CD4-positive, alpha-beta T cell treated with Interleukin-4 for 1 hour (primary cell): ENCODE data around the gene ZNF207.
"Not testable (repeated sequence)": the region's sequence is repeated elsewhere in the genome, so short reads cannot be mapped to it uniquely, and the experiment has no call there.

Experiments used
- DNase-seq, 2 donors: peaks; one replicate each; pipeline ENCODE4 v3.0.0-alpha.2; 2020 to 2022

Gene ZNF207

DNA sequence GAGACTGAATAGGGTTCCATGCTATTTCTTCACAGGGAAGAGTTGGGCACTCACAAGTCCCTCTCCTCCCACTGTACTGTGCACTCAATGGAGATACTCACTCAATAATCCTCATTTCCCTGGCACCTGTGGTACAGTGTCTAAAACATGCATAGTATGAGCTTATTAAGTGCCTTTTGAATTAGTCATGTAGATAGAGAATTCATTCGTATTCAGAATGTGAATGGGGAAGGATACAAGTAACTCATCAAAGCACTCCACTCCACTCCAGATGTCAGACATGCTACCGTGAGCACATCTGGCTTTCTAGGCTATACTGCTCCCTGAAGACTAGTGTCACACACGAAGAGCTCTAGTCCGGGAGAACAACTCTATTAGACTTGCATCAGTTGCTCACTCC is 14.3 kb upstream of the ZNF207 start:
- no peak for DNase-seq

DNA sequence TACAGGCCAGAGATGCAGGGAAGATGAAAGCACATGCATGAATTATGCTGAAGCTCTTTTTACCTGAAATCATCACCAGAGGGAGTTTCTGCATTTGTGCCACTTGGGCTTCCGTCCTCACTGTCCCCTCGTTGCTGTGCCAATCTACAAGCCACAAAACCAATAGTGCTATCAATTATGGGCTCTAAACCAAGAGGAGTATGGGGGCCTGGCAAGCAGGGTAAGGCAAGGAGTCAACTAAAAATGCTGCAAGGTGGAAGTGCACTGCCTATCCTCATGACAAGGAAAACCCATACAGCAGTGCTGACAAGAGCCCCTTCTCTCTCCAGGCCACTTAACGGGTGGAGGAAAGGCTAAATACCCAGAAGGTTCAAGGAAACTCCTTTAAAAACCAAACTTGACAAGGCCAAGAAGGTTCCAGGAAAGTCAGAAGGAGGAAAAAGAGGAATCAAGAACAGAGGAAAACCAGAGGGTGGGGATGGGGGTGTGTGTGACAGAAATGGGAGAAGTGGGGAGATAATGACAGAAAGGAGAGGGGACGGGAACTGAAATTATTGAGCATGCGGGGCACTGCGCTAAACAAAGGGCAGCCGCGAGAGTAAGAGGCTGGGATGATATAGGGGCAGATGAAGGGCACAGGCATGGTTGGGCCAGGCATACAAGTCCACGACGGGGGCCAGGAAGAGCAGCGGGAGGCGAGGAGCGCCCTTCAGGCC is 8.7 kb upstream of the ZNF207 start:
- DNase-seq: peak; percentile 53 to 78

DNA sequence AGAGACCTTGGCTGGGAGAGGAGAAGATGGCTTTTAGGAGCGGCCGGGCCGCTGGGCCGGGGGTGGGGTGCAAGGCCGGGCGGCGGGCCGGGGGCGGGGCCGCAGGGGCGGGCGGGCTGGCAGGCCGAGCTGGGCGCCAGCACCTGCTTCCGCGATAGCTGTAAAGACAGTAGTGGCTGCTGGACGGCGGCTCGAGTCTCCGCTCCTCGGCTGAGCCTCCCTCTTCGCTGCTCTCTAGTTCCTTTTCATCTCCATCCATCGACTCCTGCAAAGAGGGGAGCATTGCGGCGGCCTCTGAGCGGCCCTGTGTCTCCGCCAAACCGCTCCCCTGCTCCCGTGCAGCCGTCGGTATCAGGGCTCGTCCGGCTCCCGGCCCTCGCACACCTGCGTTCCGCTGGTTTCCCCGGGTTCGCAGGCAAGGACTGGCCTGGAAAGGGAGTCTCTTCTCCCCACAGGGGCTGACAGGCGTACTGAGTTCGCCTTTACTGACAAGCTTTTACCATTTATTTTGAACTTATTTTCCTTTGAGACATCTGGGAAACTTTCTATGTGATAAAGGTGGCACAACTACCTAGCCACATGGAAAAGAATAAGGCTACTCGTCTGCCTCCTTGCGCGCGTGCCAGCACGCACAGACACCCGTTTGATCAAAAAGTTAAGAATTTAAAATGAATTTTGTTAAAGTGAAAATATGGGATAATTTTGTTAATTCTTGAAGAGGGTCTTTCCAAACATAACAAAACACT is 7.9 kb upstream of the ZNF207 start, which contains the start of gene C17orf75:
Gene C17orf75 (minus strand): TSS at position 317 of the 746 bp plus-strand sequence. CDS start 34 bp downstream, at position 283.
- peak; percentile 71 to 81 for DNase-seq

DNA sequence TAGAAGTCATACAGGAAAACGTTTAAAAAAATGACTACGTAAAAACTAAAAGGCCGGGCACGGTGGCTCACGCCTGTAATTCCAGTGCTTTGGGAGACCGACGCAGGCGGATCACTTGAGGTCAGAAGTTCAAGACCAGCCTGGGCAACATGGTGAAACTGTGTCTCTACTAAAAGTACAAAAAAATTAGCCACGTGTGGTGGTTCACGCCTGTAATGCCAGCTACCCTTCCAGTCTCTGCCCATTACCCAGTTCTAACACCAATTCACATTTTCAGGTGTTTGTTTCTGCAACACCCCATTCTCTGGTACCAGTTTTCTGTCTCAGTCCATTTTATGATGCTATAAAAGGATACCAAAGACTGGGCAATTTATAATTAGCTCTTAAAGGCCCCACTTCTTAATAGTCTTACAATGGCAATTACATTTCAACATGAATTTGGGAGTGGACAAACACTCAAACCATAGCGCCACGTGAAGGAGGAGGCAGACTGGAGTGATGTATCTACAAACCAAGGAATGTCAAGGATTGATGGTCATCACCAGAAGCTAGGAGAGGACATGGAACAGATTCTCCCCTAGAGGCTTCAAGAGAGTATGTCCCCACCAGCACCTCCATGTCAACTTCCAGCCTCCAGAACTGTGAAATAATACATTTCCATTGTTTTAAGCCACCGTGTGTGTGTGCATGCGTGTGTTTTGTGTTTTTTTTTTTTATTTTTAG is 7.2 kb upstream of the ZNF207 start:
- no peak for DNase-seq

DNA sequence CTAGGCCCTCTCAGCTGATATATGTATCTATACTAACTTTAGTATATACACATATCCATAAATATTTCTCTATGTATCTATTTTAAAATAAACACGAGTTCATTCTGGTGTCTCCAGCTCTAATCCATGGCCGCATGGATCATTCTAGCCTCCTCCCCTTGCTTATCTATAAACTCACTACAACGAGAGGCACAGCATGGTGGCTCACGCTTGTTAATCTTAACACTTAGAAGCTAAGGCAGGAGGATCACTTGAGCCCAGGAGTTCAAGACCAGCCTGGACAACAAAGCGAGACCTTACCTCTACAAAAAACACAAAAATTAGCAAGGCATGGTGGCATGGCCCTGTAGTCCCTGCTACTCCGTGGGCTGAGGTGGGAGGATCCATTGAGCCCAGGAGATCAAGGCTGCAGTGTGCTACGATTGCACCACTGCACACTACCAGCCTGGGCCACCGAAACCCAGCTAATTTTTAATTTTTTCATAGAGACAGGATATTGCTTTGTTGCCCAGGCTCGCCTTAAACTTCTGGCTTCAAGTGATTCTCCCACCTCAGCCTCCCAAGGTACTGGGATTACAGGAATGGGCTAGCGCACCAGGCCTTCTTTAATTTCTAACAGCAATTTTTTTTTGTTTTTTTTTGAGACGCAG is 3.9 kb upstream of the ZNF207 start:
- DNase-seq: no peak

DNA sequence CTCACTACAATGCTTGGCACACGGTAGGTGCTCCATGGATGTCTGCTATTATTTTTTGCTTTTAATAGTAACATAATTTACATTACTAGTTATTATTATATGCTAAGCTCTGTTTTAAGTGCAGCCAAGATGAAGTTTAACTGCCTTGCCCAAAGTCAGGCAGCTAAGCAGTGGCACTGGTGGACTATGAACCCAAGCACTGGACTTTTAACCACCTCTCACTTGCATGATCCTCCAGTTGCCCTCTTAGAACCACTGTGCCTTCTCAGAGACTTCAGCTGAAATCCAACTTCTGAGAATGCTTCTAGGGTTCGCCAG is 1.5 kb upstream of the ZNF207 start:
- no peak for DNase-seq

DNA sequence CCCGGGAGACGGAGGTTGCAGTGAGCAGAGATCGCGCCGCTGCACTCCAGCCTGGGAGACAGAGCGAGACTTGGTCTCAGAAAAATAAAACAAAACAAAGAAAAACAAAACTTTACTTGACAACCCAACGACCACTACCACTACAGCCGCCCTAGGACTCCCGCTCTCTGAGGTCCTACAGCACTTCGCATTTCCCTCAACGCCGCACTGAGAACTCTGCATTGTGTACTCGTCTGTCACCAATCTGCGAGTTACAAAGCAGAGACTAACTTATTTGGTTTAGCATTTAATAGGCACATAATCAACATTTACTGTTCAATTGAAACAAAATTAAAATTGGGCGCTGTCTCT is 479 bp upstream of the ZNF207 start:
- no peak for DNase-seq

DNA sequence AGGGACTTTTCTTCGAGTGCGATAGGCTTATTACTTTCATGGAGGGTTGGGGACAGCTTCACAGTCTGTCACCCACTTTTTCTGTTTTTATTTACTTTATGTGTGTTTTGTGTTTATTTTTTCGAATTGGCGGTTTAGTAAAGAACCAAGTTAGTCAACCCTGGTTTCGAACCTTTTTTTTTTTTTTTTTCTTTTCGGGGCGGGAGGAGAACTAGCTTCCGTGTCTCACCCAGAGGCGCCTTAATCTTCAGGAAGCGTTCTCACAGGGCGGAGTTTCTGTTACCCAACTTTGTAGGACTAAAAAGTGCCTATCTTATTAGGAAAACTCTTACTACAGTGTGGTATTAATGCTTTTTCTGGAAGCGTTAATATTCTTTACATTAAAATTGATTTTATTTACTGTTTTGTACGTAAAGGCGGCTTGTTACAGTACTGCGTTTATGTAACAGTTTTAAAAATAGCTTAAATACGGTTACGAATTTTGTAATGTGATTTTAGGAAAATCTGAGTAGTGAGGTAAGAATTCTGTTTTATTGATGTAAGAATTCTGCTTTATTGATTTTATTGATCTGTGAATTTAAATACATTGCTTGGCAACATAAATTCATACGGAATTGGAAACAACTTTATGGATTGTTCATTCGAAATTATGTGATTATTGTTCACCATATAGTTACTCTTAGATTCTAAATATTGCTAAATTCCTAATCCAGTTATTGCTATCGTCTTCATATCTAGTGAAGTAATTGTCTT is 885 bp downstream of the ZNF207 start:
- peak; percentile 56 to 72 for DNase-seq

DNA sequence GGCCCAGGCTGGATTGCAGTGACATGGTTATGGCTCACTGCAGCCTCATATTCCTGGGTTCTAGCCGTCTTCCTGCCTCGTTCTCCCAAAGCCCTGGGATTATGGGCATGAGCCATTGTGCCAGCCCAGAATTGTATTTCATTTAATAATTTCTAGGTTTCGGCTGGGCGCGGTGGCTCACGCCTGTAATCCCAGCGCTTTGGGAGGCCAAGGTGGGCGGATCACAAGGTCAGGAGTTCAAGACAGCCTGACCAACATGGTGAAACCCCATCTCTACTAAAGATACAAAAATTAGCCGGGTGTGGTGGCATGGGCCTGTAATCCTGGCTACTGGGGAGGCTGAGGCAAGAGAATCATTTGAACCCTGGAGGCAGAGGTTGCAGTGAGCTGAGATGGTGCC is 2.8 kb downstream of the ZNF207 start:
- not testable (repeated sequence) for DNase-seq

DNA sequence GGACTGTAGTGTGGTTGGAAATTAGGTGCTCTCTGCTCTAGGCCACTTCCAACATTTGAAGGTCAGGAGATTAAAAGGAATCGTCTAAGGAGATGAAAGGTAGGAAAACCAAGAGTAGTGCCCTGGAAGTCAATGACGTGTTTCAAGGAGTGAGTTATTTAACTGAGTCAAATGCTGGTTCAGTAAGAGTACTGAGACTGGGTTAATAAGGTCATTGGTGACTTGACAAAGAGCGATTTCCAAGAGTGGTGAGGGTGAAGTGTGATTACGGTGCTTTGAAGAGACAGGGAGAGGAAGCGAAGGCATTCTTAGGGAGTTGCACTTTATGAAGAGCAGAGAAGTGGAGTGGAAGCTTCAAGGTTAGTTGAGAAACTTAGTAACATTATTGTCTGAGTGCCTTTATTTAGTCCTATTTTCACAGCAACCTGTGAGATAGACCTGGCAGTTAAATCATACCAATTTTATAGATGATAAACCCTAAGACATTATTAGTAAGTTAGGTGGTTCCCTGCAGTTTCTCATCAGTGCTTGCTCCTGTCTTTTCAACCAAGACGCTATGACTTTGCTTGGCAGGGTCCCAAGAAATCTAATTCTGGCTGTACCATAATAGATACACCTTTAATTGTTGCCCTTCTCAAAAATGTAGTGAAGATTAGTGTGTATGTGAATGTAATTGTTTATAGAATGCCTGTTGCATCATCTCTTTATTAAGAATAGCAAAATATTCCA is 5.9 kb downstream of the ZNF207 start:
- no peak for DNase-seq

DNA sequence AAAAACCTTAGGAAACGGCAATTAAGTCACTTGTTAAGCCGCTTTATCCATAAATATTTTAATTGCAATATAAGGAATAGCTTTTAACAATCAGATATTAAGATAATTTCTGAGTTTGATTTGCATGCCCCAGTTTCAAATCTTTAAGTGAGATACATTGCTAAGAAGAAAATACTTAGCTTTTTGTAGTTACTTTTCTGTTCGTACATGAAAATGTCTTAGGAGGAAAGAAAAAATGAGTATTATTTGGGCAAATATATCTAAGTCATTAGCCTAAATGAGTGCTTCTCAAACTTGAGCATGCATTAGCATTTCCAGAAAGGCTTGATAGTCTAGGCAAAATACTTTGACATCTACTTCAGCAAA is 6.4 kb downstream of the ZNF207 start:
- no peak for DNase-seq

DNA sequence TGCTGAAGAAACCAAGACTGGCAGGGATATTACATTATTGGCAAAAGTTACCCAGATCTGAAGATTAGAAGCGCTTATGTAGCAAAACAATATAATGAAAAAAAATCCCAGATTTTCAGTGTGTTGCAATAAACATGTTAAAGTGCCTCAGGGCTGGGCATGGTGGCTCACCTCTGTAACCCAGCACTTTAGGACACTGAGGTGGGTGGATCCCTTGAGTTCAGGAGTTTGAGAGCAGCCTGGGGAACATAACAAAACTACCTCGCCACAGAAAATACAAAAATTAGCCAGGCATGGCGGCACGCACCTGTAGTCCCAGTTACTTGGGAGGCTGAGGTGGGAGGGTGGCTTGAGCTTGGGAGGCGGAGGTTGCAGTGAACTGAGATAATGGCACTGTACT is 6.8 kb downstream of the ZNF207 start:
- DNase-seq: no peak

DNA sequence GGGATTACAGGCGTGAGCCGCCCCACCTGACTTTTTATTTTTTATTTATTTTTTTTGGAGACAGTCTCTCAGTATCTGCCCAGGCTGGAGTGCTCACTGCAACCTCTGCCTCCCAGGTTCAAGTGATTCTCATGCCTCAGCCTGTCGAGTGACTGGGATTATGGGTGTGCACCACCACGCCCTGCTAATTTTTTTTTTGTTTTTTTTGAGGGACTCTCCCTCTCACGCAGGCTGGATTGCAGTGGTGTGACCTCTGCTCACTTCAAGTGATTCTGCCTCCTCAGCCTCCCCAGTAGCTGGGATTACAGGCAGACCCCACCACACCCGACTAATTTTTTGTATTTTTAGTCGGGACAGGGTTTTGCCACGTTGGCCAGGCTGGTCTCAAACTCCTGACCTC is 7.7 kb downstream of the ZNF207 start:
- no peak for DNase-seq

DNA sequence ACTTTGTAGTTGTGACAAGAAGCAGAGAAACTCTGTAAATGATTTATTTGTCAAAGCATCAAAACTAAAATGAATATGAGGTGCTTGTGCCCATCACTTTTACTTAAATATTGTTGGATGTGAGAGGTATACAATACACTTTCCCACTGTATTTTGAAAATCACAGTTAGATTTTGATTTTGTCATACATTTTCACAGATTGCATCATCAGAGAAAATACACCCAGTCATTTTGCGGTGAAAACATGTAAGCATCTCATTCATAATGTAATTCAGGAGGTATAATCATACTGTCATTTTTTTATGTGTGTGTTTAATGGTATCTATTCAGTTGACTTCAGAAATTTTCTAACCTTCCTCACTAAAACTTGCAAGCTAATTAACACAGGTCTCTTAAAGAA is 11.3 kb downstream of the ZNF207 start:
- DNase-seq: no peak

DNA sequence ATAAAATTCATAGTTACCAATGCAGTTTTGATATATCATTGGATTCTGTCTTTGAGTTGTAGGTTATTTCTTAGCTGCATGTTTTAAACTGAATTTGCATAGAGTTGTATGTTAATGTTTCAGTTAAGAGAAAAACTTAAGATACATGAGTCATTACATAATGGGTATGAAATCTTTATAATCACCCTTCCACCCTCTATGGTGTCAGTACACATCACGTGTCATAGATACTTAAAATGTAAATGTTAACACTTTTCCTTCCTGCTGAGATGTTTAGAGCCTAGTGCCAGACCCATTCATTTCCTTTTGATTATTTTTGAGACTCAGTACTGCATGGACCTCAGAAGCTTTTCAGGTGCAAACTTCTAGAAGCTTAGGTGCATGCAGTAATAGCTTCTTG is 20.5 kb downstream of the ZNF207 start:
- no peak for DNase-seq

DNA sequence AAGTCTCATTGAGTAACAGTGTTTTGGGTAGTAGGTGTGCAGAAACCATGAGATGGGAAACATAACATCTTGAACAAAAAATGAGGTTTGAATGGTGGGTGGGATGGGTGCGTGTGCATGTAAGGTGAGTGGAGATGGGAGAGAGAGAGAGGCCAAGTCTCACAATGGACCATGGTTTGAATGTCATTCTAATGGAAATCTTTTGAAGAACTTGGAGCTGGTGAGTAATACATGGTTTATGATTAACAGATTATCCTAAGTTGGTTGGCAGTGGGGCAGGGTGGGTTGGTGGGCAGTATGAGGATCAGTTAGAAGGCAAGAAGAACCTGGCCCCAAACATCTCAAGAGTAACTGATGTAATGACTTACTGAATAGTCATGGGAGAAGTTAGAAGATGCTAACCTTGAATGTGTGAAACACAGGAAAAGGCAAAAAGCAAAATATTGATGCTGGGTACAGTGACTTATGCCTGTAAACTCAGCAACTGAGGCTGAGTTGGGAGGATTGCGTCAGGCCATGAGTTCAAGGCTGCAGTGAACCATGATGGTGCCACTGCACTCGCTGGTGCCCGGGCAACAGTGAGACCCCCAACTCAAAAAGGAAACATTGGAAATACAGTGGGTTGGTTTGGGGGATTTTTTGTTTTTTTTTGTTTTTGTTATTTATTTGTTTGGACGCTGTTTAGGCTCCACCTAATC is 32.7 kb downstream of the ZNF207 start:
- DNase-seq: no peak

DNA sequence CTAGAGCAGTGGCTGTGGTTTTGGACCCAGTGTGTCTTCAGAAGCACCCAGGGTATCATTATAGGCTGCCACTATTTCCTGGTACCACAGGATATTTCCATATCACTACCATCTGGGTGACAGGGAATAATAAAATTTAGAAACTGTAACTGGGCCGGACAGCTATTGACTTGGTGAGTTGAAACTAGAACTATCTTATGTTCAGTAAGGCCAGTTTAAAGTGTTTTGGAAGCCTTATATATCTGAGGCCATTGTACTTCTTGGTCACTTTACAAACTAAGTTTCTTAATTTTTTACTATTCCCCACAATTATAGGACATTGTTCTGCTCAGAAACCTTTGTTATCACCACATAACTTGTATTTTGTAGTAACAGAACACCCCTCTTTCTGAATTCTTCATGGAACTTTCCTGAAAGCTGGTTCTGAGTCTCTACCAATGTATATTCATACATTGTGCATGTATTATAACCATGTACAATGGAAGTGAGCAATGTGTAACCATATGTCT is 34.0 kb downstream of the ZNF207 start:
- no peak for DNase-seq

DNA sequence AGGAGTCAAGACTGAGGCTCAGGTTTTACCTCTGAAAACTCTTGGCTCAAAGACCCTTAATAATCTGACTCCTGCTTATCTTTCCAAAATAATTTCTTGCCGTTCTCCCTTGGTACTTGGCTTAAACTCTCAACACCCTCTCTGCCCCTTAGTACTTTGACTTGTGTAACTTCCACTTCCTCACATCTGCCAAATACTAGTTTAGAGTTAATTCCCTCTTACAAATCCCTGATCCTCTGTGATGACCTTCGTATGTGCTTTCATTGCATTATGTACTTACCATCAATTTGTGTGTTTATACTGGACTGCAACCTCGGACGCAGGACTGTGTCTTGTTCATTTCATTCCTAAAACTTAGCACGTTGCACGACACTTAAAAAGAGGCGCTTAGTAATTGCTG is 35.2 kb downstream of the ZNF207 start:
- DNase-seq: no peak

DNA sequence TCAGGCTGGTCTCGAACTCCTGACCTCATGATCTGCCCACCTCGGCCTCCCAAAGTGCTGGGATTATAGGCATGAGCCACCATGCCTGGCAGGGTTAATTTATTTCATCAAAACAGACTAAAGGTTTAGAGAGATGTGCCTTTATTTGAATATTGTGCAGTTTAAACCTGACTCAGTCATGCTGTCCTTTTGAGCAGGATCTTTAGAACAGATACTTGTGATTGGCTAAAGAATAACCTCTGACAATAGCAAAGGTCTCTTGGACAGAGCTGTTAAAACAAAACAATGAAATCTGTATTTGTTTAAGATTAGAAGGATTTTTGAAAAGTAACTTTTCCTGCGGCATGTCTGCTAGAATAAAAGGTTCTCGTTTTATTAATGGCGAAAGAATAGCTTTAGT is 36.0 kb downstream of the ZNF207 start:
- no peak for DNase-seq

DNA sequence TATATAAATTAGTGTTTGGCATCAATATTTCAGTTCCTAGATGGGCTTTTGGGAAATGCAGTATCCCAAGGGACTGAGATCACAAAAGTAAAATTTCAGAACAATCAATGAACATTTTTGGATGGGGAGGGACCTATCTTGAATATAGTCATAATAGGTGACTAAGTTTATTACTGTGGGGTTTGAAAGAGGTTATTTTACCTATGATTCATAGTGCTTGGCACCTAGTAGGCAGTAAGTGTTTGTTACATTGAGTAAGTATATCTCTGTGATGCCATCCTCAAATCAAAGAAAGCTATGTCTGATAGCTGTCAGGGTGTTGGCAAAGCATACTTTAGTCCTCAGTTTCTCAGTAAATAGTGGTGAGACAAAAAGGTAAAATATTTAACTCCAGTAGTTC is 36.9 kb downstream of the ZNF207 start:
- DNase-seq: no peak

DNA sequence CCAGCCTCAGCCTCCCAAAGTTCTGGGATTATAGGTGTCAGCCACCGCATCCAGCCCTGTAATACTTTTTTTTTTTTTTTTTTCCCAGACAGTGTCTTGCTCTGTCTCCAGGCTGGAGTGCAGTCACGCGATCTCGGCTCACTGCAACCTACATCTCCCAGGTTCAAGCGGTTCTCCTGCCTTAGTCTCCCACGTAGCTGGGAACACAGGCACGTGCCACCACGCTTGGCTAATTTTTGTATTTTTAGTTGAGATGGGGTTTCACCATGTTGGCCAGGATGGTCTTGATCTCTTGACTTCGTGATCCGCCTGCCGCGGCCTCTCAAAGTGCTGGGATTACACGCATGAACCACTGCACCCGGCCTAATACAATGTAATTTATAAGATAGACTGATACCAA is 38.2 kb downstream of the ZNF207 start:
- DNase-seq: not testable (repeated sequence)
